Fibroblast of the conjunctiva (primary cell): ENCODE data around the gene FOSL2.

ENCODE experiments used
- DNase-seq: peaks from one replicate; pipeline ENCODE4 v3.0.0-alpha.2; 2010; ENCODE audit warnings: low read depth

The FOSL2 gene

DNA sequence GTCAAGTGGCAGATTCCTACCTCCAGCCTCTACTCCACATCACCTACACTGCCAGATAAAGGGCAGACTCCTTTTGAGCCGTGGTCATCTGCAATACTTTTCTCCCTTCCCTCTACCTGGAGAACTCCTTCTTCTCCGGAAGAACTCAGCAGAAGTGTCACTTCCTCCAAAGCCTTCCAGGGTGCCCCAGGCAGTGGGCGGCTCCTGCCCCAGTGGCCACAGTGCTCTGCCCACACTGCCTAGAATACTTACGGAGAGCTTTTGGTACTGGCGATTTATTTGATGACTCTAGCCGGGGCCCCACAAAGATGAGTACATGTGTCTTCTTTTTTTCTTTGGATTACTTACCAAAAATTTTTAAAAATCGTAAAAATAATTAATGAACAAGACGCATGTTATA is 39.7 kb downstream of the FOSL2 start:
- DNase-seq = no peak

DNA sequence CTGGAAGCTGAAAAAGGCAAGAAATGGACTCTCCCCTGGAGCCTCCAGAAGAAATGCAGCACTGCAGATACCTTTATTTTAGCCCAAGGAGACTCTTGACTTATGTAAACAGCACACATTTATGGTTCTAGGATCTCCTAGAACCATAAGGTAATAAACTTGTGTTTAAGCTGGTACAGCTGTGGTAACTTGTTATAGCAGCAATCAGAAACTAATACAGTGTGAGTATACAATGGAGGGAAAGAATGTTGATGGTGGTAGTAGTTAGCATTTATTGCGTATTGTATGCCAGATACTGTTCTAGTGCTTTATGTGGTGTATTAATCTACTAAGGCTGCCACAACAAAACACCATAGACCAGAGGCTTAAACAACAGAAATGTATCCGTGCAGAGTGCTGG is 40.6 kb downstream of the FOSL2 start:
- no peak for DNase-seq

DNA sequence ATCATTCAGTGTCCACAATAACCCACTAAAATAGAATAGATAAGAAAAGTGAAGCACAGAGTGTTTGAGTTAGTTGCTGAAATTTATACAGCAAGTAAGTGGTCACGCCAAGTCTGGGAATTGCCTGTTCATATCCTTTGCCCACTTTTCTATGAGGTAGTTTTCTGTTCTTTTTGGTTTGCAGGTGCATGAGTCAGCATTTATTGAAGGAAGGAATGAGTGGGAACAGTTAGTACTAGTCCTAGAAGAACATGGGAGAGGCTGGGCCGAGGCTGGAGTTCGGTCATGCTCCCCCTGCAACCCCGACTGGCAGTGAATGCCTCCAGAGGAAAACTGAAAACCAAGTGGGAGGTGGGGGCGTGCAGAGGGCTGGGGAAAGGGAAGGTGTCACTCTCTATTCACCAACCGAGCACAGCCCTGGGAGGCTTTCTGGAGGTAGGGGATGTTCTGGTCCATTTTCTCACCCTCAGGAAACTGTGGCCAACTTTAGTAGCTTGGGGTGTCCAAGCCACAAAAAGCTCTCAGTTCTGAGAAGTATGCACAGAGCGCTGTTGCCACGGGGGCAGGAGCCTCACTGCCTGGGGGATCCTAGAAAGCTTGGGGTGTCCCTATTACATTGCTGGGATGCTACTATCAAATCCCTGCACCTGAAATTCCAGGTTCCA is 41.4 kb downstream of the FOSL2 start:
- DNase-seq = no peak

DNA sequence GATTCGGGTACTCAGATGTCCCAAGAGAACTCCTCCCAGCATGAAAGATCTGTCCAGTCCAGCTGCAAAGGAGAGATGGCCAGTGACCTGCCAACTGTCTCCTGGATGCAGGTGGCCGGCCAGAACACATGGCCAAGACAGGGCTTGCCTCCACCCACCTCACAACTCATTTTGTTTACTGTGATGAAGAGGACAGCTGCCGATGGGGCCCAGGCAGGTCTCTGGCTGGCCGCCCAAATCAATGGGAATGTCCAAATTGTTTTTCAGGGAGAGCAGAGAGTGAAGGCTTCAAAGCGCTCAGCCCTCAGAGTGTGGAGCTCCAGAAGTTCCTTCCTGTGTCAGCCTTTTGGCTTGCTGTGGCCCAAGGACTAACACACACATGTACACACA is 41.9 kb downstream of the FOSL2 start:
- no peak for DNase-seq

DNA sequence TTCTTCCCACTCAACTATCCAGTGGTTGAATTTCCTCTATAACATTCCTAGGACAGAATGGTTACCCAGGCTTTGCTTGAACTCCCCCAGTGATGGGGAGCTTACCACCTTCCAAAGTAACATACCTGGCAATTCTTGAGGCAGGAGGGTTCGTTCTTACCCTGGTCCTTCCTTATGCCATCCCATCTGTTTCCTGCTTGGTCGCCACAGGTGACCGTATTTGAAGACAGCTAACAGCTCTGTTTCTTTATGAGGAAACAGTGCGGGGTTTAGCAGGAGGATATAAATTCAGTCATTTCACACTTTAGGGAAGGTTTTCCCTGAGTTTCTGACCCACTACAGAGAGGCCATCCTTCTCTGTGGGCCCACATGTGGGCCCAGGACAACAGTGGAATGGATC is 42.6 kb downstream of the FOSL2 start:
- DNase-seq = no peak

DNA sequence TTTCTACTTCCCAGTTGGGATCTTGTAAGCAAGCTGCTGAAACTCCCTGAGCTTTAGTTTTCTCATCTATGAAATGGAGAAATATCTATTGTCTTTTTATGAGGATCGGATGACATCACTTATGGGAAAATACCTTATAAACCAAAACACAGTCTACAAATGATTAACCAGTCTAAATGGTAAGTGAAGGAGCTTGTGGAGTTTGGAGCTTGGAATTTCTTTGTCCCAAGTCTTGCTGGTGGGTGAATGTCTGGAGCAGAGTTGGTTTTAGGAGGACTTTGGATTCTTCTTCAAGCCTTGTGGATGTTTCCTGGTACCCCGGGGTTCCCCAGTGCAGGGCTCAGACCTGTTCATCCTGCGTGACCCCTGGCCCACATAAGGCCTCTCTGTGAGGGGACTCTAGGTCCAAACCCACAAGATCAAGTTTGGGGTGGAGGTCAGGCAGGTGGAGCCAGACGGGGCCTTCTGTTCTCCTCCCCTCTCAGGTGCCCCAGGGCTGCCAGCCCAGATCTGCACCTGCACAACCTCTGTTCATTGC is 43.2 kb downstream of the FOSL2 start:
- no peak for DNase-seq

DNA sequence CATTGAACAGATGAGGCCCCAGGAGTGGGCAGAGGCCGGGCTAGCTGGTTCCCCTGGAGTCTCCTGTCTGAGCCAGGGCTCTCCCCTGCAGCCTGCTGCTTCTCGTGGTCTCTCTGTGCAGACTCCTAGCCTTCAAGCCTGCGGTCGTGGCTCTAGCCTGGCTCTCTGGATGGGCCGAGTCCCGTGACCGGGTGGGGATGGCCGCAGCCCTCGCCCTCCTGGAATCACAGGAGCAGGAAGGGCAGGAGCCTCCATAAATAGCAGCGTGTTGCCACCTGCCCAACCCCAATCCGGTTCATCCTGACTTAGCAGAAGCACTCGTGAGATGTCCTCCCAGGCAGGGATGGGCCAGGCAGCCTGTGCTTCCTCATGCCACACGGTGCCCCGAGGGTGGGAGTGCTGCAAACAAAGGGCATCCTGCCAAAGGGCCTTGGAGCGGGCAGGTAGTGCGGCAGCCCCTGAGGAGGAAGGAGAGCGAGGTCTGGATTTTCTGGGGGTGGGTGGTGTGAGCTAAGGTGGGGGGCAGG is 43.9 kb downstream of the FOSL2 start:
- DNase-seq = no peak

DNA sequence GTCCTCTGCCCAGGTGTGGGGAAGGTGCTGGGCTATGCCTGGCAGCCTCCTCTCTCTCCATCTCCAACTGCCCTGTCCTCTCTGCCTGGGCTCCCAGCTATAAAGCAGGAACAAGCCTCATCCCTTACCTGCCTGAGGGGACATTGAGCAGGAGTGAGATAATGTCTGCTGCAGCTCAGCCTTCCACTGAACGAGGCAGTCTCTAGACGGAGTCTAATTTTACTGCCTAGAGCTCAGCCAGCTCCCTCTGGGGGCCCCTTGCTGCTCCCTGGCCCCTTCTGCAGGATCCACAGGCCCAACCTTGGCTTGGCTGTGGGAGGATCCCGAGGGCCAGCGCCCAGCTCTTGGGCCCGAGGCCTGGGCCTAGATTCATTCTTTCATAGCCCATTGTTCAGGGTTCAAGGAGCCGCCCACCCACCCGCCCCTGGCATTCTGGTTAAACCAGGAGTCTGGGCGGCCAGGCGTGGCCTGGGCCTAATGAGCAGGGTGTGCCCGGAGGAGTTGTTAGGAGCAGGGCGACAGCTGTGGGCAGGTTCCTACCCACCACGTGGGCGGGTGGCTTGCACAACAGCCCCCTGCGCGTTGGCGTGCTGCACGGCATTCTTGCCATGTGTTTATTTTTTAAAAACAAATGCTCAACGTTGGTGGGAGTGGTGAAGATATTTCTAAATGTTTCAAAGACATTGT is 44.6 kb downstream of the FOSL2 start:
- no peak for DNase-seq

DNA sequence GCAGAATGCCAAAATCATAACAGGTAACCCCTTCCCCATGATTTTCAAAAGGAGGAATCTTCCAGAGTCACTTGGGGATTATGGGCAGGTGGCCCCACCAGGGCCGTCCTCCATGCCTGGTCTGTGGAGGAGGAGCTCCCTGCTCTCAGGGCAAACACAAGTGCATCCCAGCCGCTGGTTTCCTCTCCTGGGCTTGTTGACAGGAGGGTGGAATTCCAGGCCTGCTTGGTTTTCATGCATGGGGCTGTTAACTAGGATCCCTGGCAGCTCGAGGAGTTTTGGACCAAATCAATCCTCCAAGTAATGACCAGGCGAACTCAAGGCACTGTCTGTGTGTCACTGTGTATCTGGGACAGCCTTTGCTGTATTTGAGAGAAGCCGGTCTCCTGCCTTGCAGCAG is 45.3 kb downstream of the FOSL2 start:
- DNase-seq = no peak

DNA sequence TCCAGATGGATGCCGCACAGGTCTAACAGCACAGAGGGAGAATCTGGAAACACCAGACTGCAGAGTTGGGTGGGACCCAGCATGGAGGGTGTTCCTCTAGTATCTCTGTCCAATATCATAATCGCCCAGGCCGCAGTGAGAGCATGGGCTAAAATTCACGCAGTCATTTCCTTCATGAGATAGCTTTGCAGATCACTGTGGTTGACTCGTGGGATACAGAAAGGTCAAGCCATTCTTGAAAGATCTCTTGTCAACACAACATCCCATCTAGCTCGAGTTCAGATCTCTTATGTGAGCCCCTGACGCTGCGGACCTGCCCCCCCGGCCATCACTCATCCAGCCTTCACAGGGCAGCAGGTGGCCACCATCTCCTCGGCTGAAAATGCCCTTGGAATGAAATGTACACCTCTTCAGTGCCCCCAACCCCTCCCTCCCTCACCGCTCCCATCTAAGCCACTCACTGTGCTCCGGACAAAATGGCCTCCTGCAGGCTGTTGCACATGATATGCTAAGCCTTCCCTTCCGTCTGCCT is 45.9 kb downstream of the FOSL2 start:
- no peak for DNase-seq

DNA sequence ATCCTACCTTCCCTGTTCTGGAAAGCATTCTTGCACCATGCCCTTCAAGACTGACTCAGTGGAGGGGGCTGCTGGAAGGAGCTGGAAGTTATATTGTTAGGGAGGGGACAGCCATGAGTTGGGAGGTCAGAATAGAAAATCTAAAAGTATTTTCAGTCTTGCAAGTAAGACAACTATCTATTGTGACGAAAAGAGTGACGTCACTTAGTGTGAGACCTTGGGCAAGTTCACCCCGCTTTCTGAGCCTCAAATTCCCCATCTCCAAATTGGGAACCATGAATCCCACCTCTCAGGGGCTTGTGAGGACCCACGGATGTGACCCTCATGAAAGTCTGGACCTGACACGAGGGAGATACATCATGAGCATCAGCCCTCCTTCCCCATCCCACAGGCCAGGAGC is 46.5 kb downstream of the FOSL2 start:
- no peak for DNase-seq

DNA sequence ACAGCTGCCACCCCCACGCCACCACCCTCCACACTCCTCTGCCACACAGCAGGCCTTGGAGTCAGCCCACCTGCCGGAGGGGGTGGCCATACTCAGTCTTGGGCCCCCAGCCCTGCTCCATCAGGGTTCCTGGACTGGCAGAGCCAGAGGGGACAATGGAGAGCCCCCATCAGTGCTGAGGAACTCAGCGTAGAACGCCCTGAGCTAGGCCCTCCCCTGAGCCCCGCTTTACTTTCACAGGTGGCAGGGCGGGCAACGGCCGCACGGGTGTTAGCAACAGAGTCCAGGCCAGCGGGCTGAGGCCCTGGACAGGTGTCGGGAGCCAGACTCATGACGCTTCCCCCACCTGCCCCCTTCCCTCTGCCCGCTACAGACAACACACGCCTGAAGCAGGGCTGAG is 47.1 kb downstream of the FOSL2 start:
- DNase-seq = no peak

DNA sequence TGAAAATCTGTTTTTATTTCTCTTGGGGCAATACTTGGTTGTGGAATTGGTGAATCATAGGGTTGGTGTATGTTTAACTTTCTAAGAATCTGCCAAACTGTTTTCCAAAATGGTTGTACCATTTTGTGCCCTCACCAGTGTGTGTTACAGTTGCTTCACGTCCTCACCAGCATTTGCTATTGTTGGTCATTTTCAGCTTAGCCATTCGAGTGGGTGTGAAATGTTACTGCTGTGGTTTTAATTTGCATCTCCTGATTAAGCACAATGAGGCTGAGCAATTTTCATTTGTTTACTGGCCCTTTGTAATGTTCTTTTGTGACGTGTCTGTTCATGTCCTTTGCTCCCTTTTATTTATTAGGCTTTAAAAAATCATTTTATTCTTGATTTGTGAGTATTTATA is 49.7 kb downstream of the FOSL2 start:
- no peak for DNase-seq

DNA sequence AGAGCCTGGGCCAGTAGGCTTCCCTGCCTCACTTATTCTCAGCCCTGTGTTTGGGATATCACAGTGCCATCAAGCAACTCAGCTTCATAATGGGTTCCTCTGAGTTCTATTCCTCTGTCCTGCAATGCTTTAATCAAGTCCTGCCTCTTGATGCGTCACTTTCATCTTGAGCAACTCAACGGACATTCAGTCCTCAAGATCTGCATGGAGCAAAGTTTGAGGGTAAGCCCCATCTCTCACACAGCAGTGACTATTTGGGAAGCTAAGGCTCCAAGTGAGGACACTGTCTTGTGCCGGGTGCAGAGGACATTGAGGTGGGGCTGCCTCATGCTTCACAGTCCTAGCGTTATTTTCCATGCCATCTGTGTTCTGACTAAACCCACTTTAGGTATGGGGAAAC is 52.3 kb downstream of the FOSL2 start:
- no peak for DNase-seq

DNA sequence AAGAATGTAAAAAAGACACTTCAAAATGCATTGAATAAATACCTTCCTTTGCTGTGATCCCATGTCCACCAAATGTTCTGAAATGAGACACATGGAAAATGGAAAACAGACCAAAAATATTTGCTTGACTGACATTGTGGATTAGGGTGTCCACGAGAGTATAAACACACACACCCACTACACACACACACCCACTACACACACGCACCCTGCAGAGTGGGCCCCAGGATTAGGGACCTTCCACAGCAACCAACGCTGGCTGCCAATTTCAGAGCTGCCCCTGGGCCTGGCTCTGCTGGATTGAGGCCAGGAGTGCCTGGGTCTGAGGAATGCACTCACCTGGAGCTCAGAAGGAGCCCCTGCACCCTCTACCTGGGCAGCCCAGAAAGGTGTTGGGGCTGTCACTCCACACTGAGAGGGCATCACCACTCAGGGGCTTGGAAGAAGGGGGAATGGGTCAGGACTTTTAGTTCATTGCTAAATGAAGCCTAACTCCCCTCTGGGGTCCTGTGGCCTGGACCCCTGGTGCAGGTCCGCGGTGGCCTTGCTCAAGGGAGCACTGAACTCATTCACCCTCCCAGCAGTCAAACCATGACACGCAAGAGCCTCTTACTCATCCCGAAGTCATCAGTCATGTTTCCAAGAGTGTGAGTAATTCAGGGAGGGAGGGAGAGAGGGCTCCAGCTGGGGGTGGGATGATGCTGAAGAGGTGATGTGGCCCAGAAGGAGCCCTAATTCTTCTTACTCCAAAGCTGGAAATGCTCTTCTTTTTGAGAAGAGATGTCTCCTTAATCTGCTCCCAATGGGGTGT is 53.0 kb downstream of the FOSL2 start:
- peak; percentile 87 for DNase-seq

DNA sequence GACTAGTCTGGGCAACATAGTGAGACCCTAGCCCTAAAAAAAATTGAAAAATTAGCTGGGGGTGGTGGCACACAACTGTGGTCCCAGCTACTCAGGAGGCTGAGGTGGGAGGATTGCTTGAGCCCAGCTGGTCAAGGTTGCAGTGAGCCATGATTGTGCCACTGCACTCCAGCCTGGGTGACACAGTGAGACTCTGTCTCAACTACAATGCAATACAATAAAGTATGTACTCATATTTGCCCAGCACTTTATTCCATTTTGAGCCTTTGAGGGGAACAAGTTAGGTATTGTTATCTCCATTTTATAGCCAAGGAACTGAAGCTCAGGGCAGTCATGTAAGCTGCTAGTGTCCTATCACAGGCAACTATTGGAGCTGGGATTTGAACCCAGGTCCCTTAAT is 53.9 kb downstream of the FOSL2 start:
- DNase-seq = no peak

DNA sequence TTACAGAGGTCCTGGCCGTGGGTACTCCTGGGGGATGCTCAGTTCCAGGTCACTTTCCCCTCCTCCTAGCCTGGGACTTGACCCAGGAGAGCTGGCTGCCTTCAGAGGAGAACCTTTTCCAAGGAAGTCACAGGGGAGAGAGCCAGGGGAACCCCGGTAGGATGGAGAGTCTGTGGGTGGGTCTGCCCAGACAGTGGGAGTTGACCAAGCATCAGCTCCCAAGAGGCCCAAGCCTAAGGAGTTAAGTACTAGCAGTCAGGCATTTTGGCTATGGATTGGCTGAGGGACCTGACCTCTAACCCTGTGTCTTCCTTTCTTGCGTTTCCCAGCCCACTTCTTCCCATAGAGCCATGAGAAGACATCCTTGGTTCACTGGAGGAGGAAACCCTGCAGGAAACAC is 54.4 kb downstream of the FOSL2 start:
- DNase-seq = no peak

DNA sequence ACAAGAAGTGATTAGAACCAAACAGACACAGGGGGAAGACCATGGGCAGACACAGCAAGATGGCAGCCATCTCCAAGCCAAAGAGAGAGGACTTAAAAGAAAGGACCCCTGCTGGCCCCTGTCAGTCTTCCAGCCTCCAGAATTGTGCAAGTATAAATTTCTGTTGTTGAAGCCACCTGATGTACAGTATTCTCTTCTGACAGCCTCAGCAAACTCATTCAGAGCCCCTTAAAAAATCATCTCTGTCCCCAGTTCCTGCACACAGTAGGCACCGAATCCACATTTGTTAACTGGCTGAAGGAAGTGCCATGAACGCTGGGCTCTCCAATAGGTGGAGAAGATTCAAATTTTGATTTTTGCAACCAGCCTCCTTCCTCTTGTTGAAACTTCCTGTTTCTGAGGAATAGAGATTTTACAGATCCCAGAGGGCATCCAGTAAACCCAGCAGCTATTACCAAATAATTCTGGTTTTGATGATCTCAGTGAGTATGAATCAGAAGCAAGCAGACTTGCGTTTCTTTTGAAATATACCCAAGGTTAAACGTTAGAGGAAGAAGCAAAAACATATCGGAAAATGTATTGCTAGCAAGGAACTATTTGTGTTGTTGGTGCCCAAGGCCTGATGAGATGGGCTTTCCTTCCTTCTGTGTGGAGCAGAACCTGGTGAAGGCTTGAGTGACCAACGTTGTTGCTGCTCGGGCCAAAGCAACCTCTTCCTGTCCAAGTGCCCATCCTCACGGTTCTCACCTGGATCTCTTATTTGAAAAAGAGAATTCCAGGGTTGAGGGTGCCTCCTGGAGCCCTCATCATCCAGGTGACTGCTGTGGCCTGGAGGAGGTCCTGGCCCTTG is 55.5 kb downstream of the FOSL2 start:
- DNase-seq = peak; percentile 72

DNA sequence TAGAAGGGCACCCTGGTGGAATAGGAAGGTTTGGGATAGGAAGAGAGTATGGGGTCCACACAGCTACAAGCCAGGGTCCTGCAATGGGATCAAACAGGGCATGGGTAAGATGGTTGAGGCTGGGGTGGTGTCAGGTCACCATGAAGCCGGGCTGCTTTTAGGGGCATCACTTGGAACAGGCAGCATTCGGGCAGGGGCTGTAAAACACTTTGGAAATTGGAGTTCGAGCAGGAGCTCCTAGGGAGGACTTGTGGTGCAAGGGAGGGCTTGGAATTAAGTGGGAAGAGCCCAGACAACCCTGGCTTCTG is 56.1 kb downstream of the FOSL2 start:
- DNase-seq = no peak

DNA sequence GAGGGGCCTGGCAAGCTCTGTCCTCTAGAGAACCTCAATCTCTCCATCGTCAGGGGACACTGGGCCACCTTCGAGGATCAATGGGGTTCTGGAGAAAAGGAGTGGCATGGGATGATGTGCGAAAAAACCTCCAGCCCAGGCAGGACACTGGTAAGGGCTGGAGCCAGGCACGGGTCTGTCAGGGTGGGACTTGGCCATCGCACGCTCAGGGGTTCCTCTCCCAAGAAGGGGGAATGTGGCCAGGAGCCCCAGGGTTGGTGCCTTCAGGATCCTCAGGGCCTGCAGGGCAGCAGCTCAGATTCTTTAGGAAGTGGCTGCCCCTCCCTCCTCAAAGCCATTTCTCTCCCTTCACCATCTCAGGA is 56.4 kb downstream of the FOSL2 start:
- DNase-seq = no peak

DNA sequence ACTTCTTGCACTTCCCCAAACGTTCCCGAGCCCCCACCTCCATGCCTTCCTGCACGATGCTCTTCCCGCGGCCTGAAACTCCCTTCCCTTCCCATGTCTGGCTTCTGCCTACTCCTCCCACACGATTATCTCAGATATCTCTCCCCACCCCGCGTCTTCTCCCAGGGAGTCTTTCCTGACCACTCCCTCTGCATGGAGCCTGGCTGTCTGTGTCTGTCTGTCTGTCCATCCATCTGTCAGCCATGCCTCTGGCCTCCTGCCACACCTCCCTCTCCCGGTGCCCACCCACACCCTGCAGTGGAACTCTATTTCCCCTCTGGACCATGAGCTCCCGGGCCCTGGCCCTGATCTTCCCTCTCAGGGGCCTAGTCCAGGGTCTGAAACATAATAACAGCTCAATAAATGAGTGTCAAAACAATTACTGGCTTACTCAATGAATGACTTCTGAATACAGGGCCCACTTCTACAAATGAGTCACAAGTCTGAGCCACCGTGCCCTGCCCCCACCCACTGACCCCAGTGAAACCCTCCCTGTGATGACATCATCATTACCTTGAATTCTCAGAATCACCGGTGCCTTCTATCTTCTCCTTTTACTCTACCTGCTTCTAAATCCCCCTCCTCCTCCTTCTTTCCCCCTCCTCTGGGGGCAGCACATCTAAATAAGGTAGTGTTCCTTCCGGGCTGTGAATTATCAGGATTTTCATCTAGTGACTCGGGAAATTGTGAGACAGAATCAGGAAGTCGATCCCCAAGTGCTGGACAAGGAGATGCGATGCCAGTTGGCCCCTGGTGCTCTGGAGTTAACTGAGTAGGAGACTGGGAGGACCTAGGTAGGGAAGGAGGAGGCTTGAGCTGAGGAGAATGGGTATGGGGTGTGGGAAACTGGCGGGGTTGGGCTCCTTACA is 57.1 kb downstream of the FOSL2 start:
- no peak for DNase-seq
